ENCODE data around the gene HIF1A.
A peak's percentile ranks its signal among the peaks of the same experiment; 100 is the strongest.

Gene HIF1A

DNA sequence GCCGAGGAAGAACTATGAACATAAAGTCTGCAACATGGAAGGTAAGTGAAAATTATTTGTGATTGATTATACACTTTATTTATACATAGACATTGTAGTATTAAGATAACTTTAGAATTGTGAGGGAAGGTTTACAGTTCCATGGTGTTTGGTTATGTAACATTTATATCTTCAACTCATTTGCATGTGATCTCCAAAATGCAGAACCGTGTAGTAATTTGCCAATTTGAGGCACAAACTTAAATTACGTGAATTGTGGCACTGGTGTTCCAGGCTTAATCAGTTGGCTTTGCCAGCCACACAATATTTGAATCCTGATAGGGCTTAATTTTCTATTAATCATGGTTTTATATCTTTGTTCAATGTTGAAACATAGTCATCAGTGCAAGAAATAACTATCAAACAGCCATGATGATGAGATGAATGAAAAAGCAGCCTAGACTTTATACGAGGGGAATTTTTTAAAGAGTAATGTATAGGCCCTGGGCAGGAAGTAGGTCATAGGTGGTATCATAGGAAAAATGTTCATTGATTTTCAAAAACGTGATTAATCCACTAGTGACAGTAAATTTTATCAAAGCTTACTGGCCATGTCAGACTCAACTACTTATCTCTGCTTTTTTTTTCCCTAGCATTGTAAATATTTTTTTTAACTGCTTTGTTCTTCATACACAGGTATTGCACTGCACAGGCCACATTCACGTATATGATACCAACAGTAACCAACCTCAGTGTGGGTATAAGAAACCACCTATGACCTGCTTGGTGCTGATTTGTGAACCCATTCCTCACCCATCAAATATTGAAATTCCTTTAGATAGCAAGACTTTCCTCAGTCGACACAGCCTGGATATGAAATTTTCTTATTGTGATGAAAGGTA is 31.7 kb downstream of the HIF1A start:
- TF ChIP-seq, protein P1, sequence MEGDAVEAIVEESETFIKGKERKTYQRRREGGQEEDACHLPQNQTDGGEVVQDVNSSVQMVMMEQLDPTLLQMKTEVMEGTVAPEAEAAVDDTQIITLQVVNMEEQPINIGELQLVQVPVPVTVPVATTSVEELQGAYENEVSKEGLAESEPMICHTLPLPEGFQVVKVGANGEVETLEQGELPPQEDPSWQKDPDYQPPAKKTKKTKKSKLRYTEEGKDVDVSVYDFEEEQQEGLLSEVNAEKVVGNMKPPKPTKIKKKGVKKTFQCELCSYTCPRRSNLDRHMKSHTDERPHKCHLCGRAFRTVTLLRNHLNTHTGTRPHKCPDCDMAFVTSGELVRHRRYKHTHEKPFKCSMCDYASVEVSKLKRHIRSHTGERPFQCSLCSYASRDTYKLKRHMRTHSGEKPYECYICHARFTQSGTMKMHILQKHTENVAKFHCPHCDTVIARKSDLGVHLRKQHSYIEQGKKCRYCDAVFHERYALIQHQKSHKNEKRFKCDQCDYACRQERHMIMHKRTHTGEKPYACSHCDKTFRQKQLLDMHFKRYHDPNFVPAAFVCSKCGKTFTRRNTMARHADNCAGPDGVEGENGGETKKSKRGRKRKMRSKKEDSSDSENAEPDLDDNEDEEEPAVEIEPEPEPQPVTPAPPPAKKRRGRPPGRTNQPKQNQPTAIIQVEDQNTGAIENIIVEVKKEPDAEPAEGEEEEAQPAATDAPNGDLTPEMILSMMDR (IDR thresholded peaks at IDR 0.05; ENCODE audit: control insufficient read depth, extremely low read depth, insufficient read depth), result no peak
- no peak for DNase-seq (ENCODE audit: low read depth)
- H3K4me3 ChIP-seq (ENCODE audit: low read depth, low read length), result no peak overlapping the region

DNA sequence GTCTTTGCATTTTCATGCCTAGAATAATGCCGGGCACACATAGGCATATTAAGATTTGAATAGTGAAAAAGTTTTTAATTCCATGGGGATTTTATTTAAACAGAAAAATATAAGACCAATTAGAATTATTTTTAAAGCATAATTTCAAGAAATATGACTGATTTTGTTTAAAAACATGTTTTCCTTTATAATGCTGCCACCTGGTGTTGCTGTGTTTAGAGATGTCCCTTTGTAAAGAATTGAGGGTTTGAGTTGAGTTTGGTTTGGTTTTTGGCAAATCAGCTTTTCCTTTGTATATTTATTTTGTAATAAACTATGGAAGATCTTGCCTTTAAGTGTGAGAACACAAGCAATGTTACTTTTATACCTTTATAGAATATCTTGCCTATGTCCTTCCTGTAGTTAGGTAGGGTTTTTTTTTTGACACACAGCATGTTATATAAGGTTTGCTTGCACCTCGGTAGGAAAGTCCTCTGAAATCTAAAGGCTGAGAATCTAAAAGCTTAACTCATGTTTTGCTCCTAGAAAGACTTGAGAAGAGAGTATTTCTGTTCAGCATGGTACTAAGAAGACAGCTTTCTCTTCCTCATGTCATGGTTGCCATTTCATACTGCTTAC is 35.6 kb downstream of the HIF1A start:
- no peak for DNase-seq (ENCODE audit: low read depth)
- H3K4me3 ChIP-seq (ENCODE audit: low read depth, low read length), result no peak overlapping the region
- TF ChIP-seq, protein P1 (IDR thresholded peaks at IDR 0.05; ENCODE audit: control insufficient read depth, extremely low read depth, insufficient read depth), result peak; percentile 49

DNA sequence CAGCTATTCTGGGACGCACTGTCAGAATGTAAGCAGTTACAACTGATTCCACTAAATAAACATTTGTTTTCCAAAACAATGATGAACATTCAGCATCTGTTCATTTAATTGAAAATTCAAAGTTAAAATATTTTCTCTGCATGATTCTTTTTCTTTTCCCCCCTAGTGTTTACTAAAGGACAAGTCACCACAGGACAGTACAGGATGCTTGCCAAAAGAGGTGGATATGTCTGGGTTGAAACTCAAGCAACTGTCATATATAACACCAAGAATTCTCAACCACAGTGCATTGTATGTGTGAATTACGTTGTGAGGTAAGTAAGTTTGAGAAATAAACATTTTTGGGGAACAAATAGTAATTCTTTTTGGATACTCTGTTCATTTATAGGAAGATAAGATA is 38.7 kb downstream of the HIF1A start:
- DNase-seq (ENCODE audit: low read depth), result no peak
- H3K4me3 ChIP-seq (ENCODE audit: low read depth, low read length), result no peak overlapping the region
- TF ChIP-seq, protein P1 (IDR thresholded peaks at IDR 0.05; ENCODE audit: control insufficient read depth, extremely low read depth, insufficient read depth), result no peak

DNA sequence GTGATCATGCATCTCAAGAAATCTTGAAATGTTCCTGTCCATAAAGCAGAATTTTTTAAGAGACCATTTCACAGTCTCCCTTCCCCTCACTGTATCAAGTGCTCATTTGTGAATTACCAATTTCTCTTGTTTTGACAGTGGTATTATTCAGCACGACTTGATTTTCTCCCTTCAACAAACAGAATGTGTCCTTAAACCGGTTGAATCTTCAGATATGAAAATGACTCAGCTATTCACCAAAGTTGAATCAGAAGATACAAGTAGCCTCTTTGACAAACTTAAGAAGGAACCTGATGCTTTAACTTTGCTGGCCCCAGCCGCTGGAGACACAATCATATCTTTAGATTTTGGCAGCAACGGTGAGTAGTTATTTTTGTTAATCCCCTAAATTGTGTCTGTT is 41.4 kb downstream of the HIF1A start:
- no peak overlapping the region for H3K4me3 ChIP-seq (ENCODE audit: low read depth, low read length)
- TF ChIP-seq, protein P1 (IDR thresholded peaks at IDR 0.05; ENCODE audit: control insufficient read depth, extremely low read depth, insufficient read depth), result no peak
- no peak for DNase-seq (ENCODE audit: low read depth)

DNA sequence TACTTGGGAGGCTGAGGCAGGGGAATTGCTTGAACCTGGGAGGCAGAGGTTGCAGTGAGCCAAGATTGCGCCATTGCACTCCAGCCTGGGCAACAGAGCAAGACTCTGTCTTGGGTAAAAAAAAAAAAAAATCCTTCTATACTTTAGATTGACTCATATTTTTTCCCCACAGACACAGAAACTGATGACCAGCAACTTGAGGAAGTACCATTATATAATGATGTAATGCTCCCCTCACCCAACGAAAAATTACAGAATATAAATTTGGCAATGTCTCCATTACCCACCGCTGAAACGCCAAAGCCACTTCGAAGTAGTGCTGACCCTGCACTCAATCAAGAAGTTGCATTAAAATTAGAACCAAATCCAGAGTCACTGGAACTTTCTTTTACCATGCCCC is 42.6 kb downstream of the HIF1A start:
- DNase-seq (ENCODE audit: low read depth), result no peak
- no peak overlapping the region for H3K4me3 ChIP-seq (ENCODE audit: low read depth, low read length)
- TF ChIP-seq, protein P1 (IDR thresholded peaks at IDR 0.05; ENCODE audit: control insufficient read depth, extremely low read depth, insufficient read depth), result no peak

DNA sequence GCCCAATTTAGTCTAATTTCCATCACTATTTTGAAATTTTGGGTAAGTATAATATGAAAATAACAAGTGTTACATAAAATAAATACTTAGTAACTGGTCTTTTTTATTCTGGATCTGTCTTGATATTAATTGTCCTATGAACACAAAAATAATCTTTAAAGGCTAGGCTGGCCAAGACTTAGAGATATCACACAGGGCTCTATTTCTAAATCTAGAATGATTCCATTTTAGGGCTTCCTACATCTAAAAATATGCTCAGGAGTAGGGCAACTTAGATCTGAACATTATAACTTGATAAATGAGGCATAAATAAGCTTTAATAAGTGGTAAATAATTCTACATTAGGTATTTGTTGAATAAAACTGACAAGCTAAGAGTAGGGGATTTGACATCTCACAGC is 43.8 kb downstream of the HIF1A start:
- H3K4me3 ChIP-seq (ENCODE audit: low read depth, low read length), result no peak overlapping the region
- TF ChIP-seq, protein P1 (IDR thresholded peaks at IDR 0.05; ENCODE audit: control insufficient read depth, extremely low read depth, insufficient read depth), result no peak
- no peak for DNase-seq (ENCODE audit: low read depth)
